B cell (primary cell): ENCODE data around the gene NT5C3A.

Experiments used
- CTCF ChIP-seq: fragments of 200-600 bp; IDR thresholded peaks from one replicate; pipeline ENCODE4 v1.8.0; 2022; ENCODE audit warnings: antibody characterized with exemption, mild to moderate bottlenecking
- EZH2 ChIP-seq: IDR thresholded peaks from 2 replicates; pipeline ENCODE4 v1.6.1; 2012; ENCODE audit warnings: borderline replicate concordance, low read depth, mild to moderate bottlenecking, moderate library complexity, low read length; ENCODE audit not compliant: insufficient read depth, poor library complexity, severe bottlenecking

- TF ChIP-seq CTCF (no peak), EZH2 (no peak)
Measured at GRCh38 chr7:33038639-33039038, 23.9 kb downstream of the NT5C3A start.
